Stimulated activated CD4-positive, alpha-beta T cell treated with anti-CD3 and anti-CD28 coated beads, TNF-alpha, amount 100 ng/mL, for 48 hours (primary cell): ENCODE measurements around the gene SPDYE4.

Experiments used
- DNase-seq, 3 donors: peaks; one replicate each; pipeline ENCODE4 v3.0.0-alpha.2; 2020; ENCODE audit warnings: low read depth in 3 of 3

SPDYE4 gene

DNA sequence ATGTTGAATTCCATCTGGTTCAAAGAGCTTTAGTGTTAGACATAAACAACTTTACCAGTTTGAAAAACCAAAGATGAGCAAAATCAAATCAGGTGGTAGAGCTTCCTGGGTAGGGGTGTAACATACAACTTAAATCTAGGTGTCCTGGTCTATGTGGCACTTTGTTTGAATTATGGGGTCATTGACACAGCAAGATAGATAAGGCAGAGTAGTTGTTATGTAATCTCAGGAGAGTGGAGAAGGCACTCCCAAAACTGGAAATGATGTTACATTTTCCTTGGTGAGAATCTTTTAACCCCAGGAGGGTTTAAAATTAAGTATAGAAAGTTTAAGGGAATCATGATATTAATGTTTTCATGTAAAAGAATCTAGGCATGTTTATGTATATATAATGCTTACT, 45.6 kb downstream of the SPDYE4 start:
- DNase-seq: no peak

DNA sequence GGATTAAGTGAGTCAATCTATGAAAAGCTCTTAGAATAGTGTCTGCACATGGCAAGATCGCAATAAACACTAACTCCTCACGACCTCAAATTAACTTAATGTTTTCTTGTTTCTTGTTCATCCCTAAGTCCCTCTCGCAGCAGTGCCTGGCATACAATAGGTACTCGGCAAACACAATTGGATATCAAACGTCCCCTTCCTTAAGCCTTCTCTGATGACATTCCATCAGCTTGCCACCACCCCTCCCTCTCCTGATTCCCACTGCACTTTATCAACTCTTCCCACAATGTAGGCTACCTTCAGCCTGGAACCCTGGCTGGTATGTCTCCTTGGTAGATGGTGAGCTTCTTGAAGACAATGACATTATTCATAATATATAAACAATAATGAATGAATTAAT, 47.1 kb downstream of the SPDYE4 start:
- DNase-seq: no peak

DNA sequence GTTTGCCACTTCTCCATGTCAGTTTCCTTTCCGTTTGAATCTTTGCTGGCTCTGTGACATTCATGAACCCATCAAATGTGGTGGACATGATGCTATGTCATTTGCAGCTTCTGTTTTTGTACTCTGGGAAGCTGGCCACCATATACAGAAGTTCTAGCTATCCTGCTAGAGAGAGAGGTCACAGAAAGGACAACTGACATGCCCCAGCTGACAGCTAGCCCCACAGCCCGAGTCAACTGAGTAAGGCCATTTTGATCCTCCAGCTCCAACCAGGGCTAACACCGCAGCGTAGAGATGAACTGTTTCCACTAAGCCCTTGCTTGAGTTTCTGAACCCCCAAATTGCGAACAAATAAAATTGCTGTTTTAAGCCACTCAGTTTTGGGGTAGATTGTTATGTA, 47.5 kb downstream of the SPDYE4 start:
- DNase-seq: no peak

DNA sequence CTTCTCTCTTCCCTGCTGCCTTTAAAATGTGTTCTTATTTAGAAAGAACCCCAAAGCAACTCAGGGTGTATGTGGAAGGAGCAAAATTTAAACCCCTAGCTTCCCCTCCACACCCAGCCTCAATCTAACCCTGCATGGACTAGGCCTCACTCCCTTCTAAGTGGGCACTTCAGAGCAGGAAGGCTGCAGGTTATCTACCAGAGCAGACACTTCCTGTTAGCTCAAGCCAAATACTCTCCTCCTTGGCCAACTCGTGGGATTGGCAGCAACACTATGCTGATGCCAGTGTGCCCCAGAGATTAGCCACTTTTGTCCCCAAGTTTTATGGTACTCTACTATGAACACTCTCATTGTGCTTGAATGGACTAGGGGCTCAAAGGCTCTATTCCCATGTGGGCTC, 49.3 kb downstream of the SPDYE4 start:
- DNase-seq: no peak

DNA sequence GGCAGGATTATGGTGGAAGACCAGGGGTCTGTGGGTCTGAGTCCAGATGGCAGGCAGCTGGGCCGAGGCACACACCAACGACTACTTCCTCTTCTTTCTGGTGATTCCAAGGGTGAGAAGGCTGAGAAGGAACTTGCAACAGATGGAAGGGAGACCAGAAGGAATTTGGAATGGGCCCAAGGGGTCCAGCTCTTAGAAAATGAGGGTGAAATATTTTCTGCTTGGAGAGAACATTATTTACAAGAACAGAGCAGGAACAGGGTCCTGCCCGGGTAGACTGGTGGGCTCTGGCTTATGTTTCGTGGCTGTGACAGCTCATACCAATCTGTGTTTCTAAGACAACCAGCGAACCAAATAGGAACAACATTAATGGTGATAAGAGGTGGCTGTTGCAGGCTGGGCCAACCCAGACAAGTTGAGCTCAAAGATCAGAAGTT, 50.3 kb downstream of the SPDYE4 start:
- no peak for DNase-seq

DNA sequence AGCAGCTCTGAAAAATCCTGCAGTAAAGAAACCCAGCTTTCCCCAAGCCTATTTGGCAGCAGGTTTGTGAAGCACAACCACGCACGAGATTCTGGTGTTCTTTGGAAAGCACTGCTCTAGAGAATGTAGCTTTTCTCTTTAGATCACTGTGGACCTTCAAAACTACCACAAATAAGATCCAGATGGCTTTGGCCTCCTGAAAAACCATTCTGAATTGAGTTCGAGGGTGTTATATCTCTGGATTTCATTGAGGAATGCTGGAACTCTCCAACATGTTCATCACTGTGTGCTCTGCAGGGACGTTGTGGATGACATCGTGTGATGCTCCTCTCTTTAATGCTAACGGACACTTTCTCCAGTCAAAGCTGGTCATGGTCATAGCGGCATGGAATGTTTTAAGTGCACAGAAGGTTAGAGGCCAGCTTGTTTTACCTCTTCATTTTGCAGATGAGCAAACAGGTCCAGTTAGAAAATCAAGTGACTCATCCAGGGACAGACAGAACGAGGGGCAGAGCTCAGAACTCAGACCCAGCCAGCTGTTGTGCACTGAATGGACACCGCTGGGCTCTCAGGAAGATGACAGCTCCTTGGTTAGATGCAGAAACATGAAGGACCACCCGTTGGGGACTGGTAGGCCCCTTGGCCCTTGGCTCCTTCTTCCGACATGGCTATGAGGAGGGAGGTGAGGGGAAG, 50.9 kb downstream of the SPDYE4 start:
- no peak for DNase-seq

DNA sequence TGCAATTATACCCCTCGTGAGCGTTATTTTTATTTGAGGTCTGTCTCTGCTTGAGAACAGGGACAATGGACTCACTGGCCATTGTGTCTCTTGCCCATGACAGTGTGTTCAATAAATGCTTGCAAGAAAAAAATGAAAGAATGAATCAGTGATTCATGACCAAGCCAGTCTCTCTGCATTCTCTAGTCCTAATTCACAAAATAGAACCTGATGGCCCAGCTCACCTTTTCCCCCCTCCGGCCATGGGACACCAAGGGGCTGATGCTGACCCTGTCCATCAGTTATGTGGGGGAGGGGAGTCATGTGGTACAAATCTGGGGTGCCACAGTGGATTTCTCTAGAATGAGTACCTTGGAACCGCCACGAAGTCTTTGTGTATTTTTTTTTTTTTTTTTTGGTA, 51.9 kb downstream of the SPDYE4 start:
- DNase-seq: no peak

DNA sequence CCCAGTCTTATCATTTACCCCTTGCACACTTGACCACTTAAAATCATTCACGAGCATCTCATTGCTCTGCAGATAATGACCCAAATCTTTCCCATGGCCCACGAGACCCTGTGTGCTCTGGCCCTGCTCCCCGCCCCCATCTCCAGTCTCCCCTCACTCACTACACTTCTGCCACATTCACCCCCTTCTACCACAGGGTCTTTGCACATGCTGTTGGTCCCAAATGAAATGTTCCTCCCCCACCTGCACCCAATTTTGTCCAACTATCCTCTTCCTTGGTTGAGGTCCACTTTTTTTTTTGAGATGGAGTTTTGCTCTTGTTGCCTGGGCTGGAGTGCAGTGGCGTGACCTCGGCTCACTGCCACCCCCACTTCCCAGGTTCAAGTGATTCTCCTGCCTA, 52.9 kb downstream of the SPDYE4 start:
- no peak for DNase-seq

DNA sequence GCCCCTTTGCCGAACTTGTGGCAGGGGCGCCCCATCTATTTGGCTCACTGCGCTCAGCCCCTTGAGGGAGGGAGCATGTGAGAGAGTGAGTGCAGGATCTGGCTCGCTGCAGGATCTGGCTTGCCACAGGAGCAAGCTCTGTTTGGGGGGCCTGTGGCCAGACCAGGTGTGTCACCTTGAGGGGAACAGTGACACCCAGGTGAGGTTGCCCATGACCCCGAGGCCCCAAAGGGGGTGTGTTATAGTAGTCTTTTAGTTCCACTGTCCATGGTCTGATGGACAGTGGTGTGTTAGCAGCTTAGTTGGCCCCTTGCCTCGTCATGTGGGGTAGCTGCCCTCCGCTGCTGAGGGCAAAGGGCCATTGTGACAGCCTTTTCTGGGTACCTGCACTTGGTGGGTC, 55.3 kb downstream of the SPDYE4 start:
- DNase-seq: no peak

DNA sequence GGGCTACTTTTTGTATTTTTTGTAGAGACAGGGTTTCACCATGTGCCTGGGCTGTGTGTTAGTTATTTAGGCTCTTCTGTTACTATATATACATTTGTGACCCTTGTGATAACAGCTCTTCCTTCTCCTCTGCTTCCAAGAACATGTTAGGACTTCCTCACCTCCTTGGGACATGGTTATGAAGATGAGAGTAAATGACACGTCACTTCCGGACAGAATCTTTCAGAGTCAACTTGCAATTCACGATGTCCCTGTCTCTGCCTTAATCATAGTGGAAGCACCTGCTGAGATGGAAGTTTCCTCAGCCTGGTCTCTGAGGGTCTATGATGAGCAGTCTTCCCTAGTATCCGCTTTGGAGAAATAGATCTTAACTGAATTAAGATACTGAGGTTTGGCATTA, 56.6 kb downstream of the SPDYE4 start:
- DNase-seq: no peak

DNA sequence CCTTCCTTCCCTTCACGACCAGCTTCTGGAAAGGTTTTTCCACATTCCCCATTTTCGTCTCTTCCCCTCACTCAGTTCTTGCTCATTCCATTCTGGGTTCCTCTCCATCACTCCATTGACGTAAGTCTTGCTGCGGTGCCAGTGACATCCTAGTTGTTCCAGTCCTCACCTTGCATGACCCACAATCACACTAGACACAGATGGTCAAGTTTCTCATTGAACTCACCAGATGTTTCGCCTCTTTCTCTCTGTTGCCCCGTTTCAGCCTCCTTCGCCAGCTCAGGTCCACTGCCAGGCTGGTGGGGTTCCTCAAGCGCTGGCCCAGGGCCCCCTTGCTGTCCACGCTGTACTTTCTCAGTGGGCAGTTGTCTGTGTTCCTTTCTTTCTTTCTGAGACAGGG, 57.1 kb downstream of the SPDYE4 start:
- DNase-seq: no peak
